HG02759 (cell line): ENCODE results near the gene DSC3.
"Not testable (repeated sequence)": the region's sequence is repeated elsewhere in the genome, so short reads cannot be mapped to it uniquely, and the experiment has no call there.

Source experiments
- ATAC-seq: cut with Tn5 transposase; IDR thresholded peaks from one replicate; pipeline ENCODE4 v1.9.1; 2021; ENCODE audit warnings: mild to moderate bottlenecking, moderate library complexity; ENCODE audit not compliant: unreplicated experiment

Gene DSC3

GRCh38 chr18:30982285-30982992, 60.1 kb downstream of the DSC3 start:
- no peak for ATAC-seq

- ATAC-seq, result not testable (repeated sequence)
Observed at GRCh38 chr18:30978091-30978490, 64.5 kb downstream of the DSC3 start.

DNA sequence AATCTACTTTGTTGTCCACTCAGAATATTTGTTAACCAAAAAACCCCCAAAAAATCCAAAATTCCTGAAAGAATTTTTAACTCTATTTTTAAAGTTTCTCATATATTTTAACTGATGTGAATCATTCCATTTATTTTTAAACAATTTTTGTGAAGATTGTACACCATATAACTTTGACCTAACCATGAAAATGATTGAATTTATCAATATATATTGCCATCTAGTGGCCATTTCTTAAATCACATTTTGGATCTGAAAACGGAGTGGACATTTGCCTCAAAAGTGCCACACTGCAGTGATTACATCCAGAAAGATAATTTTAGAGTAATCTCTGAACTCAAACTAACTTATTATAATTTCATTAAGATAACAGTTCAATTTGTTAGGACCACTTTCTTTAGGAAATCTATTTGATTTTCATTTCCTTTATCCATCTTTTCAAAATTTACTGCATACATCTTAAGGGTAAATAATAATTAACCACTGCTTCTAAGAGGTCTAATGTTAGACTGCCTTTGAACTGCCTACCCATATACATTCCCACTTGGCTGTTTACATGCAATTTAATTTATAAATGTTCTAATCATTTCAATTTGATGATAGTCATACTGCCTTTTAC, 71.1 kb downstream of the DSC3 start:
- ATAC-seq, result peak; percentile 81

- ATAC-seq, result no peak
Observed at GRCh38 chr18:30970196-30970816, 72.2 kb downstream of the DSC3 start.

- no peak for ATAC-seq
Observed at GRCh38 chr18:30969670-30970170, 72.8 kb downstream of the DSC3 start.

DNA sequence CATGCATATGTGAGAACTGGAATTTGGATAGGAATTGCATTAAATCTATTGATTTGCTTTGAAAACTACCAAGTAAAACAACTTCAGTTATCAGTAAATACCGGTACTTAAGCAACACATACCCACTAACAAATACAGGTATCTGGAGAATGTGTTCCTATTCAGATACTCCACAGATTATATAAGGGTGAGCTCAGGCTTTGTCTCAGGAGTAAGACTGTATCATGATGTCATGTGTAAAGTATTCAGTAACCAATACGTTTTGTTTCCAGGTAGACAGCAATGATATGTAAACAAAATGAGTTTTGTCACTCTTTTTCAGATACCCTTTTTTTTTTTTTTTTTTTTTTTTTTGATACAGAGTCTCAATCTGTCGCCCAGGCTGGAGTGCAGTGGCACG, 74.8 kb downstream of the DSC3 start:
- no peak for ATAC-seq

DNA sequence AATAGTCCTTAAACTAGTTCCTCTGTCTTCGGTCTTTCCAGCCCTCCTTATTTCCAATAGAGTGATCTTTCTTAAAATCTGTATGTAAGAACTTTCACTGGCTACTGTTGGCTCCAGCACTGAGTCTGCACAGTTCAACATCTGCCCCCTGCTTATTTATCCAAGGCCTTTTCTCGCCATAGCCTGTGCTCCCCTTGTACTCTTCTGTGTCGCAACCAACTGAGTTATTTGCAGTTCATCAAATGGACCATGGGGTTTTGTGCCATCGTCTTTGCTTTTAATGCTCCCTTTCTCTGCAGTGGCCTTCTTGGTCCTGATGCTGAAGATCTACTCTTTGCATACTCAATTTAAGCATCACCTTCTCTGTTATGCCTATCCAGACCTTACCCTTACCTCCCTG, 77.3 kb downstream of the DSC3 start:
- no peak for ATAC-seq

- no peak for ATAC-seq
Observed at GRCh38 chr18:30960661-30961060, 81.9 kb downstream of the DSC3 start.

- ATAC-seq, result no peak
Observed at GRCh38 chr18:30957066-30957465, 85.5 kb downstream of the DSC3 start.

GRCh38 chr18:30954262-30954661, 88.3 kb downstream of the DSC3 start:
- no peak for ATAC-seq

DNA sequence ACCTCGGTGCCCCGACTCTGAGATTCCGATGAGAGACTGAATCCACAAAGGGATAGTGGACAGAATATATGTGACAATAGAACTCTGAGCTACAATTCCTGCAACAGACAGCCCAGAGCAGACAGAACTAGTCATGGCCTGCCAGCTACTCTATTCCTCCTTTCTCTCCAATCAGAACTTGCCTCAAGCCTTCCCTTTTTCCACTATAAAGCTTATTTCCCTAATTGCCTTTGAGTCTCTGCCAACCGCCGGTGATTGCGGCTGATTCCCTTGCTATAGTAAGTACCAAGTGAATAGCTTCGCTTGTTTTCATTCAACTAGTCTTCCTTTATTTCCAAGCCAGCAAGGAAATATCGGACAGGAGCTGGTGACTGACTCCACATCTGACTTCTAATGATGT, 96.8 kb downstream of the DSC3 start:
- ATAC-seq, result no peak

DNA sequence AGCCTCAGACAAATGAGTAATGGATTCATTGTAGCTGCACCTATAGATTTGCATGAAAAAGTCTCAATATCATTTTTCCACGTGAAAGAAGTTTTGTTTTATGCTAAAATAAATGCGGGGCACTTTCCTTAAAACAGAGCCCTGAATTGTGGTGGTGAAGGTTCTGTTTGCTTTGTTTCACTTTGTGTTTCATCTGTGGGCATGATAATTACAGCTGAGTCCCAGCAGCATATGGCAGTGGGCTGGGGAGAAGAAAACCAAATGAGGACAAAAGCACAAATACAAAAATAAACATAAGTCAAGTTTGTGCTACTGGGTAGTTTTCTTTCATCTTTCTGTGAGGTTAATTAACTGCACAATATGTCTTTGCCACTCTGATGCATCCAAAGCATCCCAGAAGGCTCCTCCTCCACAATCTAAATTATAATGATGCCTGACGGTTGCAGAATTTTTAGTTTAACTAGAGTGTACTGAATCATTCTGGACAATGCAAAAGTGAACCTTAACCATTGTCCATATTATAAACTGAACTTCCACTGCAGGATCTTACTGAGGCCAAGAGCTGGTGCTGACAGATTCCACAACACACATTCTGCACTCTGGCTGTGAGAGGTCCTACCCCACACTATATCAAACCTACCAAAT, 97.6 kb downstream of the DSC3 start:
- ATAC-seq, result no peak

- no peak for ATAC-seq
Observed at GRCh38 chr18:30940952-30941539, 101.5 kb downstream of the DSC3 start.
